Raji (cell line): ENCODE measurements around the gene CDC42EP2.

ENCODE experiments used
- POLR2A ChIP-seq: IDR thresholded peaks from 2 replicates; pipeline ENCODE4 v1.6.1; 2011; ENCODE audit warnings: low read depth, low read length, control low read depth; ENCODE audit not compliant: insufficient read depth

Gene CDC42EP2

GRCh38 chr11:65307298-65308229, 7.1 kb upstream of the CDC42EP2 start:
- no peak for TF ChIP-seq POLR2A

- TF ChIP-seq POLR2A = no peak
Measured at GRCh38 chr11:65308281-65308891, 6.3 kb upstream of the CDC42EP2 start.

- no peak for TF ChIP-seq POLR2A
Measured at GRCh38 chr11:65309006-65309405, 5.7 kb upstream of the CDC42EP2 start.

GRCh38 chr11:65310215-65310614, 4.5 kb upstream of the CDC42EP2 start:
- no peak for TF ChIP-seq POLR2A

- no peak for TF ChIP-seq POLR2A
Measured at GRCh38 chr11:65310736-65311135, 3.9 kb upstream of the CDC42EP2 start.

- no peak for TF ChIP-seq POLR2A
Measured at GRCh38 chr11:65311170-65311678, 3.4 kb upstream of the CDC42EP2 start.

GRCh38 chr11:65315204-65315865, 669 bp downstream of the CDC42EP2 start:
- peak; percentile 42; the same call in 1 of the 2 replicates for TF ChIP-seq POLR2A

- no peak for TF ChIP-seq POLR2A
Measured at GRCh38 chr11:65315866-65316226, 1.2 kb downstream of the CDC42EP2 start.

- TF ChIP-seq POLR2A = no peak
Measured at GRCh38 chr11:65316227-65317024, 1.8 kb downstream of the CDC42EP2 start.

- TF ChIP-seq POLR2A = no peak
Measured at GRCh38 chr11:65317025-65317786, 2.5 kb downstream of the CDC42EP2 start.

- TF ChIP-seq POLR2A = no peak
Measured at GRCh38 chr11:65320386-65321075, 5.9 kb downstream of the CDC42EP2 start.

- TF ChIP-seq POLR2A = no peak
Measured at GRCh38 chr11:65321076-65321475, 6.4 kb downstream of the CDC42EP2 start.

GRCh38 chr11:65321828-65322485, 7.3 kb downstream of the CDC42EP2 start:
- TF ChIP-seq POLR2A = no peak
